GM12878 (cell line): Measurements from ENCODE around the gene HOXA1. TPM values are rescaled to one million over a fixed set of nuclear protein-coding genes. Genes with fewer than 3 reads are reported as not detected.

Experiments
- ATAC-seq: fragments of 200-7000 bp; cut with Tn5 transposase; 3 replicates; pipeline ENCODE4 v1.9.1; 2020; ENCODE audit warnings: mild to moderate bottlenecking, moderate library complexity
- BruUV-seq: library from RNA; stranded (reverse); fragments of 400-500 nt; replicated peaks from 2 replicates; lab custom pipeline; 2021; lab: Mats Ljungman, UMichigan
- CTCF ChIA-PET: fragments of 300-600 bp; sonication (Branson Sonifier 250); formaldehyde crosslinking; extraction: SDS; loops from one replicate; lab custom pipeline; 2021; ENCODE audit warnings: inconsistent platforms; lab: Yijun Ruan, JAX
- POLR2A ChIA-PET: fragments of 350-600 bp; formaldehyde crosslinking; extraction: SDS; loops from one replicate; lab custom pipeline; 2021; ENCODE audit warnings: inconsistent platforms; lab: Charles Lee
- RAD21 ChIA-PET: fragments of 300-600 bp; sonication (Branson Sonifier 250); formaldehyde crosslinking; loops from one replicate; lab custom pipeline; 2023; ENCODE audit warnings: antibody characterized with exemption; ENCODE audit not compliant: unreplicated experiment; lab: Charles Lee
- SMC1A ChIA-PET: fragments of 300-600 bp; sonication (Branson Sonifier 250); formaldehyde crosslinking; loops from one replicate; lab custom pipeline; 2023; ENCODE audit not compliant: unreplicated experiment, uncharacterized antibody; lab: Charles Lee
- DNase-seq: peaks from one replicate; pipeline ENCODE4 v3.0.0-alpha.2; 2011; ENCODE audit warnings: low read depth, low spot score
- FAIRE-seq: peaks from 3 replicates; lab custom pipeline; 2011; peaks lifted over from hg19 to GRCh38; lab: Jason Lieb, UNC
- H2AFZ ChIP-seq: 2 replicates; pipeline ENCODE4 v1.6.0; 2011; ENCODE audit warnings: low read depth, low read length, control low read depth; ENCODE audit not compliant: control insufficient read depth
- H3K27ac ChIP-seq: 2 replicates; pipeline ENCODE4 v1.5.1; 2011; ENCODE audit warnings: control low read depth; ENCODE audit not compliant: control insufficient read depth, insufficient read depth
- H3K27me3 ChIP-seq, 2 experiments: replicated peaks in 1 of 2; 2 replicates each; pipeline versions ENCODE4 v1.6.0 to v1.6.1; 2011; ENCODE audit warnings: low read length in 1 of 2; ENCODE audit not compliant: control insufficient read depth in 2 of 2, insufficient read depth in 2 of 2
- H3K36me3 ChIP-seq, 2 experiments: 2 replicates each; pipeline ENCODE4 v1.5.1; 2011; ENCODE audit warnings: low read length in 1 of 2; ENCODE audit not compliant: control insufficient read depth in 2 of 2, insufficient read depth in 2 of 2
- H3K4me1 ChIP-seq: 2 replicates; pipeline ENCODE4 v1.6.1; 2011; ENCODE audit warnings: mild to moderate bottlenecking, low read length, moderate library complexity, mixed read lengths; ENCODE audit not compliant: control insufficient read depth, insufficient read depth
- H3K4me2 ChIP-seq: 2 replicates; pipeline ENCODE4 v1.6.0; 2011; ENCODE audit warnings: control low read depth; ENCODE audit not compliant: control insufficient read depth, insufficient read depth
- H3K4me3 ChIP-seq: fragments of 200-600 bp; sonication (generic); 2 replicates; pipeline ENCODE4 v1.5.1; 2016
- H3K79me2 ChIP-seq: 2 replicates; pipeline ENCODE4 v1.6.0; 2011; ENCODE audit warnings: low read length; ENCODE audit not compliant: control insufficient read depth, insufficient read depth
- H3K9ac ChIP-seq: 2 replicates; pipeline ENCODE4 v1.8.0; 2011; ENCODE audit warnings: low read length, control low read depth, mixed read lengths; ENCODE audit not compliant: control insufficient read depth, insufficient read depth
- H3K9me3 ChIP-seq: replicated peaks from 3 replicates; pipeline ENCODE4 v1.5.1; 2011; ENCODE audit warnings: mild to moderate bottlenecking, low read length; ENCODE audit not compliant: control insufficient read depth, insufficient read depth
- H4K20me1 ChIP-seq: 2 replicates; pipeline ENCODE4 v1.6.0; 2011; ENCODE audit not compliant: control insufficient read depth, insufficient read depth
- CHD4 ChIP-seq: fragments of 200-600 bp; sonication (generic); IDR thresholded peaks from 2 replicates; pipeline ENCODE4 v1.6.1; 2016; ENCODE audit warnings: mild to moderate bottlenecking
- DPF2 ChIP-seq: fragments of 450-650 bp; IDR thresholded peaks from 2 replicates; pipeline ENCODE4 v1.6.1; 2017; ENCODE audit warnings: mild to moderate bottlenecking
- ESRRA ChIP-seq: IDR thresholded peaks from 2 replicates; pipeline ENCODE4 v1.6.1; 2012; ENCODE audit warnings: mild to moderate bottlenecking, low read length, improper control_type of control experiment
- KLF5 ChIP-seq: fragments of 450-650 bp; IDR thresholded peaks from 2 replicates; pipeline ENCODE4 v1.6.1; 2014; ENCODE audit warnings: mild to moderate bottlenecking; ENCODE audit not compliant: partially characterized antibody
- MTA2 ChIP-seq: fragments of 450-650 bp; IDR thresholded peaks from 2 replicates; pipeline ENCODE4 v1.6.1; 2016; ENCODE audit warnings: low read depth, mild to moderate bottlenecking, moderate library complexity
- NFIC ChIP-seq: IDR thresholded peaks from 2 replicates; pipeline ENCODE4 v1.6.1; 2012; ENCODE audit warnings: low read depth, mild to moderate bottlenecking, inconsistent platforms, low read length, moderate library complexity
- RAD51 ChIP-seq: fragments of 450-650 bp; IDR thresholded peaks from 2 replicates; pipeline ENCODE4 v1.6.1; 2016; ENCODE audit warnings: moderate library complexity, mild to moderate bottlenecking, inconsistent platforms
- STAT3 ChIP-seq: IDR thresholded peaks from 2 replicates; pipeline ENCODE4 v1.6.1; 2011; ENCODE audit warnings: low read depth, low read length, improper control_type of control experiment
- TAF1 ChIP-seq: IDR thresholded peaks from 2 replicates; pipeline ENCODE4 v1.6.1; 2011; ENCODE audit warnings: mild to moderate bottlenecking, low read depth, low read length, borderline replicate concordance
- WRNIP1 ChIP-seq: IDR thresholded peaks from 2 replicates; pipeline ENCODE4 v1.6.1; 2011; ENCODE audit warnings: low read depth, low read length, improper control_type of control experiment, borderline replicate concordance
- ZNF207 ChIP-seq: fragments of 450-650 bp; IDR thresholded peaks from 2 replicates; pipeline ENCODE4 v1.6.1; 2014; ENCODE audit warnings: antibody characterized with exemption, mild to moderate bottlenecking, borderline replicate concordance
- ZNF274 ChIP-seq: IDR thresholded peaks from one replicate; pipeline ENCODE4 v1.8.0; 2011; ENCODE audit not compliant: insufficient read length, insufficient read depth
- WGBS: methylation state at CpG from one replicate; pipeline ENCODE4 v1.1.6; 2016; ENCODE audit warnings: low lambda C conversion rate; ENCODE audit not compliant: insufficient replicate concordance, insufficient coverage; ENCODE audit errors: missing lambda C conversion rate; 5-methylcytosine and 5-hydroxymethylcytosine counted together
- in situ Hi-C: fragments of 300-500 bp; cut with MboI; formaldehyde crosslinking; loops from 9 replicates; pipeline ENCODE4 v1.14.3; 2018; ENCODE audit warnings: mixed read lengths
- intact Hi-C: fragments of 100-400 bp; cut with micrococcal nuclease; formaldehyde crosslinking; loops from one replicate; pipeline ENCODE4 v1.14.2; 2022; ENCODE audit not compliant: unreplicated experiment
- polyA plus RNA-seq, 11 experiments: library from polyadenylated mRNA; depleted of rRNA in 4 of 11; unstranded in 6 of 11; stranded (reverse) in 5 of 11; fragments of >200 nt; fragmentation: Nextera tagmentation in 4 of 11; fragmentation: Illumina TruSeq in 1 of 11; extraction: Ambion mirVana in 4 of 11; extraction: Trizol in 1 of 11; gene quantifications; 1 replicate in 1 of 11; 2 replicates in 10 of 11; pipeline versions ENCODE4 v1.2.1 to v1.2.3, GENCODE V29; 2011 to 2016; ENCODE audit warnings: inconsistent platforms in 2 of 11, missing spikeins in 2 of 11, low read depth in 1 of 11
- total RNA-seq, 4 experiments: library from RNA; depleted of rRNA in 3 of 4; stranded (reverse); fragments of >200 nt in 3 of 4; fragmentation: Illumina TruSeq in 1 of 4; extraction: Trizol in 1 of 4; gene quantifications; 2 replicates each; pipeline versions ENCODE4 v1.2.1 to v1.2.3, GENCODE V29; 2013 to 2021
- TF ChIP-seq, protein P1 (sequence below): IDR thresholded peaks from 2 replicates; pipeline ENCODE4 v1.6.1; 2012; ENCODE audit warnings: low read depth, low read length, improper control_type of control experiment
- TF ChIP-seq, protein P2 (sequence below): fragments of 450-650 bp; IDR thresholded peaks from 2 replicates; pipeline ENCODE4 v1.6.1; 2014; ENCODE audit warnings: mild to moderate bottlenecking

The HOXA1 gene
- total and polyA plus RNA-seq, 10 of the 15 experiments (the other 5 are each of a cell fraction or from before 2014, with no cell fraction given), result 0.06 to 1.7 (median 0.18) TPM; not detected in 3

DNA sequence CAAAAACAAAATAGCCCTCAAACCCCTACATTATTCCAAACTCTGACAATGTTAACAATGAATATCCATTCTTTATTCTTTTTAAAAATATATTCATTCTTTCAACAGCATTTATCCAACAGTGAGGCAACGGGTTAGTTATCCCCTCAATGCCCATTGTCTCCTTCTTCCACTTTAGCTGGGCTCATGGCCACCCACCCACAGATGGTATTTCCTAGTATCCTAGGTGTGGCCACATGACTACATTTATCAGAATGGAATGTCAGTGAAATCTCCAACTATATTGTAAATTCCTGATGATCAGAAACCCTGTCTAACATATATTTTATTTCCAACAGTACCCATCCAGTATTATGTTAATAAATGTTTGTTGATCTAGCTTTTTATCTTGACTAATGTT, 13.6 kb downstream of the HOXA1 start:
- RAD21 ChIA-PET, result interaction anchor here (1.1 to 3.4 kb wide), 5 partner anchors 11 to 219 kb away, joined by 3 to 24 read pairs (median 9); partner anchors contain the start of gene HOXA1
- no peaks in the 10 kb centered on the region for H3K27me3 ChIP-seq

More for the DNA sequence above, 13.6 kb downstream of the HOXA1 start:
- Histone ChIP-seq H3K4me2 (no peak overlapping the region), H3K79me2 (no peaks in the 10 kb centered on the region), H3K4me3 (no peak overlapping the region), H3K9ac (no peak overlapping the region), H3K4me1 (no peaks in the 10 kb centered on the region), H2AFZ (no peak overlapping the region), H3K36me3 (no peaks in the 10 kb centered on the region), H3K9me3 (no peaks in the 10 kb centered on the region), H4K20me1 (no peaks in the 10 kb centered on the region), H3K27ac (no peak overlapping the region)
- ChIA-PET SMC1A (interaction anchor here (0.9 to 6.5 kb wide), 11 partner anchors 9 to 221 kb away, joined by 3 to 110 read pairs (median 4); partner anchors contain the start of gene HOXA1), POLR2A (interaction anchor here (0.6 to 2.7 kb wide), 4 partner anchors 11 to 131 kb away, joined by 4 to 10 read pairs (median 7); no protein-coding TSS in a partner anchor), CTCF (interaction anchor here (0.5 to 3.1 kb wide), 3 partner anchors 11 to 1543 kb away, joined by 3 to 18 read pairs (median 3); no protein-coding TSS in a partner anchor)
- DNase-seq (no peak), ATAC-seq (no peak), FAIRE-seq (no peak)
- in situ Hi-C loops (no loop called here), intact Hi-C loops (no loop called here)
- WGBS, result 32% methylated on average over 1 of the region's 1 CpG
- BruUV-seq, result no TSS peak
- TF ChIP-seq, protein P1, sequence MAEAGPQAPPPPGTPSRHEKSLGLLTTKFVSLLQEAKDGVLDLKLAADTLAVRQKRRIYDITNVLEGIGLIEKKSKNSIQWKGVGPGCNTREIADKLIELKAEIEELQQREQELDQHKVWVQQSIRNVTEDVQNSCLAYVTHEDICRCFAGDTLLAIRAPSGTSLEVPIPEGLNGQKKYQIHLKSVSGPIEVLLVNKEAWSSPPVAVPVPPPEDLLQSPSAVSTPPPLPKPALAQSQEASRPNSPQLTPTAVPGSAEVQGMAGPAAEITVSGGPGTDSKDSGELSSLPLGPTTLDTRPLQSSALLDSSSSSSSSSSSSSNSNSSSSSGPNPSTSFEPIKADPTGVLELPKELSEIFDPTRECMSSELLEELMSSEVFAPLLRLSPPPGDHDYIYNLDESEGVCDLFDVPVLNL, result no peak
- TF ChIP-seq RAD51, result no peak
- no peak for TF ChIP-seq DPF2
- no peak for TF ChIP-seq TAF1
- TF ChIP-seq STAT3, result no peak
- TF ChIP-seq ESRRA, result no peak
- no peak for TF ChIP-seq ZNF274
- TF ChIP-seq, protein P2, sequence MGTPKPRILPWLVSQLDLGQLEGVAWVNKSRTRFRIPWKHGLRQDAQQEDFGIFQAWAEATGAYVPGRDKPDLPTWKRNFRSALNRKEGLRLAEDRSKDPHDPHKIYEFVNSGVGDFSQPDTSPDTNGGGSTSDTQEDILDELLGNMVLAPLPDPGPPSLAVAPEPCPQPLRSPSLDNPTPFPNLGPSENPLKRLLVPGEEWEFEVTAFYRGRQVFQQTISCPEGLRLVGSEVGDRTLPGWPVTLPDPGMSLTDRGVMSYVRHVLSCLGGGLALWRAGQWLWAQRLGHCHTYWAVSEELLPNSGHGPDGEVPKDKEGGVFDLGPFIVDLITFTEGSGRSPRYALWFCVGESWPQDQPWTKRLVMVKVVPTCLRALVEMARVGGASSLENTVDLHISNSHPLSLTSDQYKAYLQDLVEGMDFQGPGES, result no peak
- TF ChIP-seq MTA2, result no peak
- no peak for TF ChIP-seq CHD4
- no peak for TF ChIP-seq NFIC
- no peak for TF ChIP-seq ZNF207
- TF ChIP-seq KLF5, result no peak
- TF ChIP-seq WRNIP1, result no peak
